NT2/D1 (cell line): Measurements from ENCODE around the gene STAT6.

Source experiments
- DNase-seq: peaks from one replicate; pipeline ENCODE4 v3.0.0-alpha.2; 2011; ENCODE audit warnings: low read depth, low spot score
- H3K27me3 ChIP-seq: 2 replicates; pipeline ENCODE4 v1.6.0; 2011; ENCODE audit warnings: mild to moderate bottlenecking; ENCODE audit not compliant: insufficient read length, insufficient read depth
- H3K36me3 ChIP-seq: 2 replicates; pipeline ENCODE4 v1.6.1; 2011; ENCODE audit warnings: mild to moderate bottlenecking, low read length, mixed read lengths; ENCODE audit not compliant: insufficient read depth, insufficient read length
- H3K4me1 ChIP-seq: 2 replicates; pipeline ENCODE4 v1.5.1; 2011; ENCODE audit not compliant: insufficient read depth, insufficient read length
- H3K4me3 ChIP-seq: 2 replicates; pipeline ENCODE4 v1.5.1; 2011; ENCODE audit warnings: low read depth; ENCODE audit not compliant: insufficient read length
- H3K9ac ChIP-seq: 2 replicates; pipeline ENCODE4 v1.6.0; 2011; ENCODE audit warnings: low read depth; ENCODE audit not compliant: insufficient read length
- H3K9me3 ChIP-seq: 2 replicates; pipeline ENCODE4 v1.5.1; 2011; ENCODE audit warnings: mild to moderate bottlenecking, low read length; ENCODE audit not compliant: insufficient read depth
- SUZ12 ChIP-seq: IDR thresholded peaks from 2 replicates; pipeline ENCODE4 v1.6.1; 2011; ENCODE audit not compliant: insufficient read length, insufficient read depth; ENCODE audit errors: extremely low read depth
- YY1 ChIP-seq: IDR thresholded peaks from 2 replicates; pipeline ENCODE4 v1.6.1; 2011; ENCODE audit not compliant: insufficient read length, insufficient read depth
- ZNF274 ChIP-seq: IDR thresholded peaks from 2 replicates; pipeline ENCODE4 v1.6.1; 2011; ENCODE audit warnings: mild to moderate bottlenecking, low read depth, low read length

STAT6 gene

DNA sequence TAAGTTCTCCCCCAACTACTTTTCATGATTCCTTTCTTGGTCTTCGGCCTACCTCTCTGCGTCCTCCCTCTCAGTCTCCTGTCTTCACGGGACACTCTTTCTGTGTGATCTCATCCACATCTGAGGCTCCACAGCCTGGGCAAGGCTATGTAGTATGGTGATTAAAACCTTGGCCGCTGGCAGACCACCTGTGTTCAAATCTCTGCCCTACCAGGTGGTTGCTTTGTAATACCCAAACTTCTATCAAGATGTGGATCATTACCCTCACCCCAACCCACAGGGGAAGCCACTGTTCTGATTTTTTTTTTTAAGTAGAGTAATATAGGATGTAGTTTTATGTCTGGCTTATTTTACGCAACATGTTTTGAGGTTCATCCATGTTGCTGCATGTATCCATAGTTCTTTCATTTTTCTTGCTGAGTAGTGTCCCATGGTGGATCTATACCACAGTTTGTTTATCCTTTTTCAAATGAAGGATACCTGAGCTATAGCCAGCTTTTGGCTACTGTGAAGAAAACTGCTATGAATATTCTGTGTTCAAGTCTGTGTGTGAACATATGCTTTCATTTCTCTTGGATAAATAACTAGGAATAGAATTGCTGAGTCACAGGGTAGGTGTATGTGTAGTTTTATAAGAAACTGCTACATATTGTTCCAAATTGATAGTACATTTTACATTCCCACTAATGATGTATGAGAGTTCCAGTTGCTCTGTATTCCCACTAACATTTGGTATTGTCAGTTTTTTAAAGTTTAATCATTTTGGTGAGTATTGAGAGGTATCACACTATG is 8.3 kb upstream of the STAT6 start:
- Histone ChIP-seq H3K36me3 (peaks cover 4% of the 10 kb centered on the region), H3K4me3 (no peak overlapping the region), H3K9ac (no peak overlapping the region), H3K27me3 (no peaks in the 10 kb centered on the region), H3K9me3 (peaks cover 15% of the 10 kb centered on the region), H3K4me1 (peaks cover 2% of the 10 kb centered on the region)
- no peak for DNase-seq
- TF ChIP-seq YY1 = no peak
- TF ChIP-seq SUZ12 = no peak
- TF ChIP-seq ZNF274 = no peak

DNA sequence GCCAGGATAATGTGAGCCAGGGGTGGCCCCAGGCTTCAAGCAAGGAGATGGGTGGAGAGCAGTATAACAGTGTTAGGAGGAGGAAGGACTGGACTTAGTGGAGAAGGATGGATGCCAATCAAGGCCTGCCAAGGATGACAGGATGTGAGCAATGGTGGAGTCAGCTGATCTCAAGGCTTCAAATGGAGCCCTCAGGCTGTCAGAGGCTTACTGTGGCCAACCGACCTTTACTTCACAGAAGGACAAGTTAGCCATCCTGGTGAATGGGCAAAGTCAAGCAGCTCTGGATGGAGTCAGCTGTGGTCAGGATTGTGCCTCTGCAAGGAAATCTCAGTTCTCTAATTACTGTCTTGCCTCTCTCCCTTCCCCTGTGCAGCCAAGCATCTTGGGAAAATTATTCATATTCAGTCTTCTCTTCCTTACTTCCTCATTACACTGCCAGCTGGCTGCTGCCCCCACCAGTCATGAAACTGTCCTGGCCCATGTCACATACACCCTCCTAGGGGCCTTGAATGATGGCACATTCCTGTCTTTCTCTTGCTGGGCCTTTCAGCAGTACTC is 7.6 kb upstream of the STAT6 start:
- Histone ChIP-seq H3K9ac (no peak overlapping the region), H3K27me3 (no peaks in the 10 kb centered on the region), H3K36me3 (peaks cover 4% of the 10 kb centered on the region), H3K4me1 (peaks cover 2% of the 10 kb centered on the region), H3K4me3 (no peak overlapping the region), H3K9me3 (peaks cover 12% of the 10 kb centered on the region)
- no peak for DNase-seq
- no peak for TF ChIP-seq YY1
- no peak for TF ChIP-seq SUZ12
- TF ChIP-seq ZNF274 = no peak

DNA sequence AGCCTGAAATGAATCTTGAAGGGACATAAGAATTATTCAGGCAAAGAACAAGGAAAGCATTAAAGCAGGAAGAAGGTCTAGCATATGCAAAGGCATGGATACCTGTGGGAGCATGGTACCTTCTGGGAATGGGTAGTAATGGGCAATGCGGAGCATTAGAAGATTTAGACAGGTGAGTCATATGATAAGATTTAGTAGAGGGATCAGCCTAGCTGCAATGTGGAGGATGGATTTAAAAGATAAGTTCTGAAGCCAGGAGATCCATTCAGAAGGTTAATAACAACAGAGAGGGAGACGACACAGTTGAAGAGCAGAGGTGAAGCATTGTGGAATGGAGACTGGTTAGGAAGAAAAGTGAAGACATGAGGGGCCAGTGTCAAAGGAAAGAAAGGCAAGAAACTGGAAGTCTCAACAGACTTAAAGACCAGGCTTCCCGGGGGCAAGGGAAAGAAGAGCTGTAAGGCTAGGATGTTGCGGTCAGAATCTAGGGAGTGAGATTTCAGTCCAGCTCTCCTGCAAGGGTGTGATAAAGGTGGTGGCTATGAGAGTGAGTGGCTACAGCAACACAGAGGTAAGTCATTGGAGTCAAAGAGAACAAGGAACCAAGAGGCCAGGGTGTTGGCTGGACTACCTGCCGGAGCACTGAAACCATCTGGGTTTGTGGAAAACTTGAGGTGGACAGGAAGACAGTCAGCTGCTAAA is 5.6 kb upstream of the STAT6 start:
- H3K4me3 ChIP-seq = no peak overlapping the region
- H3K9ac ChIP-seq = no peak overlapping the region
- H3K4me1 ChIP-seq = peaks cover 6% of the 10 kb centered on the region

DNA sequence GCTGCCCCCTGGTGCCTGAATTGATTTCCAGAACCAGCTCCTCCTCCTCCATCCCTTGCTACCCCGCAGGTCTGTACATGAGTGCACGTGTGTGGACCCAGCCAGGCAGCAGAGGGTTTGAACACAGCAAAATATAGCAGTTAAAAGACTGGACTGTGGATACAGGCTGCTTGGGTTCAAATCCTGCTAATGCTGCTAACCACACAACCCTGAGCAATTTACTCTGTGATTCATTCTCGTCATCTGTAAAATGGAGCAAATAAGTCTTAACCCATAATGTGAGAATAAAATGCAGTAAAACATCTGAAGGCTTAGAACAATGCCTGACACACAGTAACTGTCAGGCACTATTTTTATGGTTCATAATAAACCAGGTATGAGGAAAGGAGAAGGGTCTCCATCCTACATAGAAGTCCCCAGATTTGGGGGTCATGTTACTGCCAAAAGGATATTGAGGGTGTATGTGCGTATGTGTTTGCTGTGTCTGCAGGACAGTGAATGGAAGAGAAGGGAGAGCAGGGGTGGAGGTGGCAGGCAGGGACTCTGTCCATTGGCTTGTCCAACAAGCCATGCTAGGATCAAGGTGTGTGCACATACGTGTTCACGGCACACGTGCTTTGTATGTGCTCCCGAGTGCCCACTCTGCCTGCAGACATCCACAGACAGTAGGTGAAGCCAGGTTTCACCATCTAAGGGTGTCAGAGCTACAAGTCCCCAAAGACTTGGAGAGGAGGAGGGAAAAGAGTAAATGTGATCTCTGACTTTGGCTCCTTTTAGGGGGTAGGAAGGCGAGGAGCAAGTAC is 1.5 kb upstream of the STAT6 start:
- DNase-seq = no peak
- peak overlapping the region; percentile 84 for H3K4me3 ChIP-seq
- H3K4me1 ChIP-seq = peaks cover 14% of the 10 kb centered on the region
- no peaks in the 10 kb centered on the region for H3K27me3 ChIP-seq
- peak overlapping the region; percentile 96 for H3K9ac ChIP-seq
- TF ChIP-seq ZNF274 = no peak
- H3K36me3 ChIP-seq = peaks cover 10% of the 10 kb centered on the region
- H3K9me3 ChIP-seq = no peaks in the 10 kb centered on the region

More for the DNA sequence above, 5.6 kb upstream of the STAT6 start:
- no peaks in the 10 kb centered on the region for H3K9me3 ChIP-seq
- no peak for TF ChIP-seq YY1
- TF ChIP-seq SUZ12 = no peak
- TF ChIP-seq ZNF274 = no peak
- H3K27me3 ChIP-seq = no peaks in the 10 kb centered on the region
- H3K36me3 ChIP-seq = no peaks in the 10 kb centered on the region
- DNase-seq = no peak

DNA sequence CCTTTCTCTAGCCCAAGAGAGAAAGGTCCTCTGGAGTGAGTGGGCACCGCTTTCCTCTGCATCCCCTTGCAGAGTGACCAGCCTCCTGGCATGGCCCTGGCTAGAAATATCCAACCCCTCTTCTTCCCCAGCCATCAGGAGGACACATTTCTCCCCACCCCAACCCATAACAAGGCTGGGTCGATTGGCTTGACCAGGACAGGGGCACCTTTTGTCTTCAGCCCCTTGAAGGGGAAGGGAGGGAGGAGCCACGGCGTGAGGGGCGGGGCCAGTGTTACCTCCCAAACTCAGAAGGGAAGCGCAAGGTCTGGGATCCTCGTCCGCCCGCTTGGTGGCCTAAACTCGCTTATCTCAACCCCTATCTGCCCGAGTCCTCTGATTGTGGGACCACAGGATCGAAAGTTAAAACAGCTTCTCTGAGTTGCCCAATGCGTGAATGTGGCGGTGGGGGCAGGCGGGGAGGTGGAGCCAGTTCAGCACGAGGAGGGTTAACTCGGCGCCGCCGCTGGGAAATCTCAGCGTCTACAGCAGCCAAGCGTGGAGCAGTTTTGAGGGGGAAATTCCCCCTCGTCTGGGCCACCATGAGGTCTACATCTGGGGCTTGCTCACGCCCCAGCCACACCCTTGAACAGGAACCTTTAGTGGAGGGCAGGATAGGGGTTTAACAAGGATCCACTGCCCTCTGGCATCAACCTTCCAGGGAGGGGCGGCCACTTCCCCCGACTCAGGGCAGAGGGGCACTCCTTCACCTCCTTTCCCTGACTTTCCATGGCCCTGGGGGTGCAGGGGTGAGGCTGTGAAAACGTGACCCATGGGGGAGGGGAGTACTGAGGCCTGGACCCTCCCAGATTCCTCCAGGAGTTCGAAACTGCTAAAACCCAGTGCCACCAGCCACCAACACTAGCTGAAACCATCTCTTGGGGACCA is 795 bp downstream of the STAT6 start:
- H3K9ac ChIP-seq = peak overlapping the region; percentile 96
- H3K27me3 ChIP-seq = no peaks in the 10 kb centered on the region
- DNase-seq = no peak
- TF ChIP-seq ZNF274 (no peak), YY1 (no peak), SUZ12 (no peak)
- peaks cover 34% of the 10 kb centered on the region for H3K36me3 ChIP-seq
- H3K4me3 ChIP-seq = peak overlapping the region; percentile 84
- H3K9me3 ChIP-seq = no peaks in the 10 kb centered on the region
- peaks cover 14% of the 10 kb centered on the region for H3K4me1 ChIP-seq
